Fibroblast of the aortic adventitia (primary cell): ENCODE measurements around the gene IL6. TPM values are rescaled to one million over a fixed set of nuclear protein-coding genes. Genes with fewer than 3 reads are reported as not detected.

ENCODE experiments used
- DNase-seq: peaks from one replicate; pipeline ENCODE4 v3.0.0-alpha.2; 2010; ENCODE audit warnings: low read depth
- H3K4me3 ChIP-seq: 2 replicates; pipeline ENCODE4 v1.5.1; 2011; ENCODE audit warnings: low read depth, mild to moderate bottlenecking, control low read depth, low read length, moderate library complexity
- CTCF ChIP-seq: IDR thresholded peaks from 2 replicates; pipeline ENCODE4 v1.5.1; 2011; ENCODE audit warnings: mild to moderate bottlenecking, low read length, control low read depth, inconsistent platforms; ENCODE audit not compliant: insufficient read depth
- total RNA-seq: library from RNA; depleted of rRNA; stranded (reverse); fragments of >200 nt; gene quantifications from 2 replicates; pipeline ENCODE4 v1.2.3, GENCODE V29; 2012; ENCODE audit warnings: low replicate concordance

Gene IL6
- total RNA-seq, 1 donor = 10.2 TPM

- no peak for TF ChIP-seq CTCF
- no peak overlapping the region for H3K4me3 ChIP-seq
- no peak for DNase-seq
These were observed 17.1 kb upstream of the IL6 start for GRCh38 chr7:22709857-22710256.

- no peak for DNase-seq
- H3K4me3 ChIP-seq = no peak overlapping the region
- no peak for TF ChIP-seq CTCF
These were observed 14.0 kb upstream of the IL6 start for GRCh38 chr7:22712999-22713398.

- no peak for TF ChIP-seq CTCF
- DNase-seq = no peak
- H3K4me3 ChIP-seq = no peak overlapping the region
These were observed 13.5 kb upstream of the IL6 start for GRCh38 chr7:22713463-22713862.

GRCh38 chr7:22715969-22716368, 11.0 kb upstream of the IL6 start:
- no peak for DNase-seq
- TF ChIP-seq CTCF = no peak
- no peak overlapping the region for H3K4me3 ChIP-seq

- H3K4me3 ChIP-seq = no peak overlapping the region
- TF ChIP-seq CTCF = no peak
- DNase-seq = no peak
These were observed 9.2 kb upstream of the IL6 start for GRCh38 chr7:22717760-22718159.

- DNase-seq = peak; percentile 96
- H3K4me3 ChIP-seq = no peak overlapping the region
- TF ChIP-seq CTCF = no peak
These were observed 8.7 kb upstream of the IL6 start for GRCh38 chr7:22718200-22718711.

- TF ChIP-seq CTCF = no peak
- no peak overlapping the region for H3K4me3 ChIP-seq
- DNase-seq = peak; percentile 62
These were observed 8.0 kb upstream of the IL6 start for GRCh38 chr7:22718911-22719420.
